NCI-H2196 treated with DMSO at 0.1 percent for 48 hours (cell line): ENCODE measurements around the gene CTBP1.

ENCODE experiments used
- DNase-seq: peaks from one replicate; lab custom pipeline; 2025; ENCODE audit not compliant: unreplicated experiment; lab: John Stamatoyannopoulos, UW

The CTBP1 gene

GRCh38 chr4:1285151-1285789 lies 36.3 kb upstream of the CTBP1 start:
- no peak for DNase-seq

DNA sequence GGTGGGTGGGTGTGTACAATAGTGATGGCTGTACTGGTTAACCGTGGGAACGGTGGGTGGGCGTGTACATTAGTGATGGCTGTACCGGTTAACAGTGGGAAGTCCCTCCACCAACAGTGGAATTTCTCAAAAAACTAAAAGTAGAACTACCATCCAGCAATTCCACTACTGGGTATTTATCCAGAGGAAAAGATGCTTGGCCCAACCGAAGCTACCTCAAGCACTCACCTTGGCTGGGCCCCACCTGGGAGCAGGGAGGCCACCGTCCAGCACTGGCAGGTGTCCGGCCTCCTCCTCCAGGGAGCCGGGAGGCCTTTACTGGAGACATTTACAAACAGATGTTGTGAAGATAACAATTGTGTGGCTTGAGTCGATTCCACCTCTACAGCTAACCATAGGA lies 34.8 kb upstream of the CTBP1 start:
- no peak for DNase-seq

DNA sequence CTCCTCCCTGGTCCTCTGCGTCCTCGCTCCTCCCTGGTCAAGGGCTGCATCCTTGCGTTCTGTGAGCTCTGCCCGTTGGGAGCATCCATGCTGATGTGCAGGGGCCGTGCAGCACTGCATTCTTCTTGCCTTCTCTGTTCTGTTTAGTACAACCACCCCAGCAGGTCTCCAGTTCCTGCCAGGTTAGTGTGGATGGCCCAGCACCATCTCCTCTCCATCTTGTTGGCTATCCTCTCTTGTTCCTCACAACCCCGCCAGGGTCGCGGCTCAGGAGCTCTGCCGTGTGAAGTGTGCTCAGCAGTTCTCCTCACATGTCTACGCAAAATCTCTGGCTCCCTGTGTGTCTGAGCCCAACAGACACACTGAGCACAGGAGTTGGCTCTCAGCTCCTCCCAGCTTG lies 30.3 kb upstream of the CTBP1 start:
- DNase-seq, result no peak

GRCh38 chr4:1277667-1278665 lies 29.0 kb upstream of the CTBP1 start:
- DNase-seq, result no peak

DNA sequence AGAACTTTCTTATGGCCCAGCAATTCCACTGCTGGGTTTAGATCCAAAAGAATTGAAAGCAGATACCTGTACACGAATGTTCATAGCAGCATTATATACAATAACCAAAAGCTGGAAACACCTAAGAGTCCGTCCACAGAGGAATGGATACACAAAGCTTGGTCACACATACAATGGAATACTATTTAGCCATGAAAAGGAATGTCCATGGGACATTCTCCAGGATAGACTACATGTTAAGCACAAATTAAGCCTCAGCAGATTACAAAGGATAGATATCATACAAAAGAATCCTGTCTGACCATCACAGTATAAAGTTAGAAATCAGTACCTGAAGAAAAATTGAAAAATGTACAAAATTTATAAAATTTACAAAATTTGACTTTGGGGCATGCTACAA lies 28.1 kb upstream of the CTBP1 start:
- DNase-seq, result no peak

DNA sequence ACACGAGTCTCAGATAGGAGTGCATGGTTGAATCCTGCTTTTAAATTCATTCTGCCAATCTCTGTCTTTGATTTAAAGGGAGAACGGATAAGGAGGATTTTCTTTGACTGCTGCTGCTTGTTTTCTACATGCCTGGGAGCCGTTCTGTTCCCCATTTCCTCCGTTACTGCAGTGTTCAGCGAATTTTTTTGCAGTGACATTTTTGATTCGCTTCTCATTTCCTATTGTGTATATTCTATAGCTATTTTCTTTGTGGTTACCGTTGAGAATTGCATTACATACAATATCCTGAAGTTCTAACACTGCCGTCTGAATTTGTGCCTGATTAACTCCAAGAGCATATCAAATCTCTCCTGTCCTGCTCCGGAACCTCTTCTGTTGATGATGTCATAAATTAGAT lies 25.9 kb upstream of the CTBP1 start:
- DNase-seq, result no peak

GRCh38 chr4:1271686-1272085 lies 22.8 kb upstream of the CTBP1 start:
- no peak for DNase-seq

DNA sequence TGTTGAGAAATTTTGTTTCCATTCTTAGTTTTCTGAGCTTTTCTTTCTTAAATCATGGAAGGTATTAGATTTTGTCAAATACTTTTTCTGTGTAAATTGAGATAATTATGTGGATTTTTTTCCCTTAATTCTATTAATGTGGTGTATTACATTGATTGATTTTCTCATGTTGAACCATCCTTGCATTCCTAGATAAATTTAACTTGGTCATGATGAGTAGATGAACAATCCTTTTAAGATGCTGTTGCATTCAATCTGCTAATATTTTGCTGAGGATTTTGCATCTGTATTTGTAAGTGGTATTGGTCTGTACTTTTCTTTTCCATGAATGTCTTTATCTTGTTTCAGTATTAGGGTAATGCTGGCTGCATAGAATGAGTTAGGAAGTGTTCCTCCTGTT lies 20.3 kb upstream of the CTBP1 start:
- no peak for DNase-seq

GRCh38 chr4:1266881-1267763 lies 18.2 kb upstream of the CTBP1 start:
- no peak for DNase-seq

DNA sequence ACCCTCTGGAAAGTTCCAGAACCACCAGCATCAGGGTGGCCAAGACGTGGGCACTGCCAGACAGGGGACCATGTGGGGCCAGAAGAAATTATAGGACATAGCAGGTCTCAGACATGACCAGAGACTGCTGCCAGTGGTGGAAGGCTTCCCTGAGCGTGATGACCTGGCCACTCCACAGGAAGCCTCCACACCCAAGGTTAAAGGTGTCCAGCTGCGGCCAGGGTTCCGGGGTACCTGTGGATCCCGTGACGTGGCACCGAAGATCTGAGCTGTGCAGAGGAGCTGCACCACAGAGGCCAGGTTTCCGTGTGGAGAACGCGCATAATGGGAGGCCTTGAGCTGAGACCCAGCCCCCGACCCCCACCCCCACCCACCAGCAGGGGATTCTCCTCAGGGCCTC lies 16.4 kb upstream of the CTBP1 start:
- DNase-seq, result no peak

- DNase-seq, result no peak
These were observed 16.0 kb upstream of the CTBP1 start for GRCh38 chr4:1264942-1265341.

DNA sequence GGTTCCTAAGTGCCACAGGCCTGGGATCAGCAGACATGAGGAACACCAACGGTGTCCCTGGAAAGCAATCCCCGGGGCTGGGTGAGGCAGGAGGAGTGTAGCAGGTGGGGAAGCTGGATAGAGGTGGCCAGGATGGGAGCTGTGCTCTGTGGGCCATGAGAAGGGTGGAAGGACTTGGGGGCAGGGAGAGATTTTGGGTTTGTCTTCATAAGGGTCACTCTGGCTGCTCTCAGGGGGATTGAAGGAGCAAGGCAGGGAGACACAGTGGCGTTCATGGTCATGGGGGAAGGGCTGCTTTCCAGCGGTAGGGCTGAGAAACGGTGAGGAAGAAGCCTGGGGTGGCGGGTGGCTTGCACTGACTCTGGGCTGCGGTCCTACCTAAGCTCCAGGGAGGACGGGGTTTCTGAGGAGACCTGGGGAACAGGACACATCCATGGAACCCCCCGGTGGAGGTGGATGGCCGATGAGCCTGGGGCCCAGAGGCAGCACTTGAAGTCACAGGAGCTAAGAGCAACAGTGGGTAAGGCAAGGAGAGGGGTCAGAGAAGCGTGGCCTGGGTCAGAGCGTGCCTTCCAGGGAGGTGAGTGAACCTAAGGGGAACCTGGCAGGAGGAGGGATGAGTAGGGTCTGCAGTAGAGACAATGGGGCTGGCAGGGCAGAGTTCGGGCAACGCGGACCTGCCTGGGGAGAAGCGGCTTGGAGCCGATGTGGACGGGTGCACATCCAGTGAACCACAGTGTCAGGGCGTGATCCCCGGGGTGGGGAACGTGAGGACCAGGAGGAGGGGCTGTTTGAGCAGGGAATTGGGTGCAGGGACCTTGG lies 12.4 kb upstream of the CTBP1 start:
- DNase-seq, result no peak

DNA sequence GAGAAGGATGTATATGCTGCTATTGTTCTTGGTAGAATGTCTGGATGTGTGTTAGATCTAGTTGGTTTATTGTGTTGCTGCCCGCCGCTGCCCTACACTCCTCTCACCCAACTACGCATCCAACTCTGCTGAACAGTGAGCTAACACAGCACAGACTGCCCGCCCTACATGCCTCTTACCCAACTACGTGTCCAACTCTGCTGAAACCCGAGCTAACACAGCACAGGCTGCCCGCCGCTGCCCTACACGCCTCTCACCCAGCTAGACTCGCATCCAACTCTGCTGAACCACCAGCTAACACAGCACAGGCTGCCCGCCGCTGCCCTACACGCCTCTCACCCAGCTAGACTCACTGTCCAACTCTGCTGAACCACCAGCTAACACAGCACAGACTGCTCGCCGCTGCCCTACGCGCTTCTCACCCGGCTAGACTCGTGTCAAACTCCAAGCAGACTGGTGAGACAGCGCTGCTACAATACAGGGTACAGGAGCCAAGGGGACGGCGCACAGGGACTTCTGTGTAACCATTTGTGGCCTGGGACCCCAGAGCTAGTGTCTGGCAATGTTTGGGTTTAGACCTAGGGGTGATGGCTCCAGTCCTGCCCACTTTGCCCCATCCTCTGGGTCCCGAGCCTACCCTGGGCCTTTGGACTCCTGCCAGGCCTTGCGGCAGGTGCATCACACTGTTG lies 11.6 kb upstream of the CTBP1 start:
- DNase-seq, result no peak

DNA sequence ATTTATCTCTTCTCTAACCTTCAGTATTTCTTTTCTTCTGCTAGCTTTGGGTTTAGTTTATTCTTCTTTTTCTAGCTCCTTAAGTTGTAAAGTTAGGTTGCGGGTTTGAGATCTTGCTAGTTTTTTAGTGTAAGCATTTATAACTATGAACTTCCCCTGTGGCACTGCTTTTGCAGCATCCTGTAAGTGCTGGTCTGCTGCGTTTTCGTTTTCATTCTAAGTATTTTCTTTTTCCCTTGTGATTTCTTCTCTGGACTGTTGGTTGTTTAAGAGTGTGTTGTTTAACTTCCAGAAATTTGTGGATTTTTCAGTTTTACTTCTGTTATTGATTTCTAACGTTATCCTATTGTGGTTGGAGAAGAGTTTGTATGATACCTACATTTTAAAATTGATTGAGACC lies 11.0 kb upstream of the CTBP1 start:
- DNase-seq, result no peak

DNA sequence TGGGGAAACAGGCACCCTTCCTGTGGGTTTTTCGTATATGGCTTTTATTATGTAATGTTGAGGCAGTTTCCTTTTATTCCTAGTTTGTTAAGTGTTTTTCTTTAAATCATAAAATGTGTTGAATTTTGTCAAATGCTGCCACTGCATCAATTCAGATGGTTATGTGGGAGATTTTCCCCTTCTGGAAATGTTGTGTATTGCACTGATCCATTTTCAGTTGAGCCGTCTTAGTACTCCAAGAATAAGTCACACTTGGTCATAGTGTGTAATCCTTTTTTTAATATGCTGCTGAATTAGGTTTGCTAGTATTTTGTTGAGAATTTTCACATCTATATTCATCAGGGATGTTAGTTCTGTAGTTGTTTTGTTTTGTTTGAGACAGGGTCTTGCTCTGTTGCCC lies 9.5 kb upstream of the CTBP1 start:
- no peak for DNase-seq

- DNase-seq, result no peak
These were observed 6.8 kb upstream of the CTBP1 start for GRCh38 chr4:1255699-1256098.

- no peak for DNase-seq
These were observed 6.2 kb upstream of the CTBP1 start for GRCh38 chr4:1255151-1255550.

- DNase-seq, result no peak
These were observed 4.9 kb upstream of the CTBP1 start for GRCh38 chr4:1253831-1254230.

GRCh38 chr4:1252928-1253492 lies 4.1 kb upstream of the CTBP1 start:
- DNase-seq, result no peak

- DNase-seq, result no peak
These were observed 2.8 kb upstream of the CTBP1 start for GRCh38 chr4:1251773-1252066.
